Measurements from ENCODE around the gene TTI1.

TTI1 gene

GRCh38 chr20:38008233-38008944, 24.9 kb downstream of the TTI1 start:
- no peak for DNase-seq

GRCh38 chr20:38007526-38007925, 25.7 kb downstream of the TTI1 start:
- no peak for DNase-seq

DNA sequence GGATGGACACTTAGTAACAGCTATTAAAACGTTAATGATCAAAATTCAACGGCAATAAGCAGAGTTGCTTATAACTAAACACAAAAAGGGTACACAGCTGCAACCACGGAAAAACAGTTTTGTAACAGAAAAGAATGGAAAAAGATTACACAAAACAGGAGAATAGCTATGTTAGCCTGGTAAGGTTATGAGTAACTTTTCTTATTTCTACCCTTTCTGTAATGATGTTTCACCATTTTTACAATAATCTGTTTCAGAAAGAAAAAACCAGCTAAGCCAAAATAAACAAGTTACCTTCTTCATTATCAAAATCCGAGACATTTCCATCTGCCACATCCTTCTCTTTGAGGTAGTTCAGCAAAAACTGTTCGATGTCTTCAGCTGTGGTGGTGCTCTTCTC, 27.4 kb downstream of the TTI1 start:
- peak in 1 of 5 experiments; percentile 32 for DNase-seq

GRCh38 chr20:38004416-38004815, 28.8 kb downstream of the TTI1 start:
- no peak for DNase-seq

- no peak for DNase-seq
These were observed 30.8 kb downstream of the TTI1 start for GRCh38 chr20:38002422-38002821.

DNA sequence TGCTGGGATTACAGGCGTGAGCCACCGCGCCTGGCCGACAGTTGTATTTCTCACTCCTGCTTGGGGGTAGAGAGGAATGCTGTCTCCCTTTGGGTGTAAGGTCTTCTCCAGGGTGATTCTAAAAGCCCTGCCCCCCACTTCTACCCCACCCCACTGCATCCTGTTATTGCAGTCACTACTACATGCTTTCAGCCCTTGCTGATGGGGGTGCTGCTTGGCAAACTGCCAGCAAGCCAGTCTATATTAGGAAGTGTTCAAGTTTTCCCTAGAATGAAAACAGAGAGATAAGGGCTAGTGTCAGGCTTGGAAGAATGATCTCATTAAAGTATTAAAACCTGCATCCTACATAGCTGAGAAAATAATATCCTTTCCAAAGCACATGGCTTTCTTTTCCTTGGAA, 31.3 kb downstream of the TTI1 start:
- DNase-seq: peak in 1 of 5 experiments; percentile 43

GRCh38 chr20:38001173-38001875, 31.9 kb downstream of the TTI1 start:
- DNase-seq: peak in 1 of 5 experiments; percentile 63

- no peak for DNase-seq
These were observed 33.0 kb downstream of the TTI1 start for GRCh38 chr20:38000293-38000692.

DNA sequence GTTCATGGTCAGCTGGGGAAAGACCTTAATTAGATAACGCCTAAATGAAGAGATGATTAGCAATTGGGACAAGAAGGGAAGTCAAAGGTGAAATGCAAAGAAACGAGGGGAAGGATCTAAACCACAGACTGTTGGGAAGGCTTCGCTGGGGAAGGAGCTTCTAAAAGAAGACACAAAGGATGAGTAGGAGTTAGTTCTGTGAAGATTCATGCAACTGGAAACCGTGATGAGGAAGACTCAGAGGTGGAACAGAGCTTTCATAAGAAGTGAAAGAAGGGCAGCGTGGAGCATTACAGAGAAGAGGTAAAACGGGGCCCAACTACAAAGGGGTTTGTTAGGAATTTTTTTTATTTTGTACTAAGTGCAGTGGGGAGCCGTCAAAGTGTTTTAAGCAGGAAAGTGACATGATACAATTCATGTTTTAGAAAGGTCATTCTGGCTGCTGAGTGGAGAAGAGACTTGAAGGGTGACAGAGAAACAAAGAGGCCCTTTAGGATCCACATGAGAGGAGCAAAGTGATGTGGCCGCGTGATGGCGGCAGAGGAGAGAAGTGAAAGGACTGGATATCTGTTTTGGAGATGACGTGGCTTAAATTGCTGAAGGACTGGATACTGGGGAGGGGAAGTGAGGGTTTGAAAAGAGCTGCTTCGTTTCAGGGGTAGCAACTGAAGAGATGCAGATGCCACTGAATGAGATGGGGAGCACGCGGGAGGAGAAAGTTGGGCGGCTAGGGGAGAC, 33.6 kb downstream of the TTI1 start:
- DNase-seq: no peak

DNA sequence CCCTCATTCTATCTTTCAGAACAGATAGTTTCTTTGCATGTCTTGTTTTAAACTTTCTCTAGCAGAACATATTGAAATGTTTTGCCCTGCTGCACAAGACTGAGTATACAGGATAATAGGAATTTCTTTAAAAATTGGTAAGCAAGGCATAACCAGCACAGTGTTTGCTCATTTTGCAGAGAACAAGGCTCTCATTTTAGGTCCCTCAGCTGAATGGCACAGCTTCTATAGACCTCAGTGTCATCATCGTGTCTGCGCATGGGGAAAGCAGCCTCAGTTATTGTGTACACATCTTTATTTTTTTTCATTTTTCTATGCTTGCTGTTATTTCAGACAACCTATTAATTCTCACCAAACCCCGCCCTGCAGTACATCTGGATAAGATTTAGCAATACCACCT, 35.7 kb downstream of the TTI1 start:
- DNase-seq: no peak

- DNase-seq: no peak
These were observed 37.2 kb downstream of the TTI1 start for GRCh38 chr20:37995856-37996605.

DNA sequence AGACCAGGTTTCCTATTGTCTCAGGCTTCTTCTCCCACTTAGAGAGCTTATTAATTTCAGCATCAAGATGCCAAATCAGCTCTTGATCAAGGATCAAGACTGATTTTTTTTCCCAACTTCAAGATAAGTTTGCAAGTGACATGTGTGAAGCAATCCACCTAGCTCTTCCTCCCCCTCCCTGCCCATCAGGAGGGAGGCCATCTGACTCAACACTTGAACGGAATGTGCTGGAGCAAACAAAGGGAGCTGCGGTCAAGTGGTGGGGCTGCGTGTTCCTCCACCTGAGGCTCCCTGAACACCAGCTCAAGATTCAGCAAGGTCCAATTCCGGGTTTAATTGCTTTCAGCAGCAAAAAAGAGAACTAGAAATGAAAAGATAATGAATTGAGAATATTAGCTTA, 38.7 kb downstream of the TTI1 start:
- no peak for DNase-seq

GRCh38 chr20:37992802-37993409, 40.4 kb downstream of the TTI1 start:
- DNase-seq: peak in 1 of 5 experiments; percentile 44

GRCh38 chr20:37991908-37992307, 41.3 kb downstream of the TTI1 start:
- no peak for DNase-seq

DNA sequence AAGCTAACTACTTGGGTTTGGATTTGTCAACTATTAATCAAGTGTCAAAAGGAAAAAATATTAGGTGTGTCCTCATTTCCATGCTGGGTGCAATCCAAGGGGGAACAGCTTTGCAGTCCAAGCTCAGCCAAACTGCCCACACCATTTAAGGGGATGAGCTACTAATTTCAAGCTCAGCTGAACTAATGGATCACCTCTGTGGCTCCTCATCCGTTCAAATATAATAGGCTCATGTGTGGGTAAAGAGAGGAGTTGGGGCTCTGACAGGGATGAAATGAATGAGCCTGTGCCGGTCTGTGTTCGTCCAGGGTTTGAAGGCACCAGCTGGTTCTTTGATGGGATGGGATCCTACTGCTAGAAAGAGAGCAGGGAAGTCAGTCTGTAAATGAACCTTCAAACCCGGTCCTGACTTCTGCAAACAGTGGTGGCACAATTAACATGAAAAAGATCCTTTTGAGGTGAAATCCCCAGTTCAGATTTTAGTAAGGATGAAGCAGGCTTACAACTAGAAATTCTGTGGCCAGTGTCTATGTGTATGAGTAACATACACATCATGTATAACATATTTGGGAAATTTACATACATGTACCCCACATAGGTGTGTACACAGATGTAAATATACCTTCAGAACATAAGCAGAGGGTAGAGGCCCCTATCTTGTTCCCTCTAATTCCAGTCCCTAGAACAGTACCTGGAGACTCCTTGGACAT, 41.9 kb downstream of the TTI1 start:
- no peak for DNase-seq

GRCh38 chr20:37990571-37991151, 42.6 kb downstream of the TTI1 start:
- DNase-seq: peak in 3 of 5 experiments; percentile 31 to 91 (median 37)

GRCh38 chr20:37989601-37990295, 43.5 kb downstream of the TTI1 start:
- no peak for DNase-seq

GRCh38 chr20:37988306-37988954, 44.8 kb downstream of the TTI1 start:
- no peak for DNase-seq

GRCh38 chr20:37987602-37988290, 45.5 kb downstream of the TTI1 start:
- DNase-seq: no peak
